GM23248 (cell line): ENCODE results near the gene CELF6. TPM values are rescaled to one million over a fixed set of nuclear protein-coding genes. Genes with fewer than 3 reads are reported as not detected.

Source experiments
- DNase-seq: peaks from one replicate; pipeline ENCODE4 v3.0.0-alpha.2; 2015
- H2AFZ ChIP-seq: fragments of 200-600 bp; sonication (generic); 2 replicates; pipeline ENCODE4 v1.6.1; 2016; ENCODE audit warnings: antibody characterized with exemption
- H3F3A ChIP-seq: fragments of 200-600 bp; sonication (generic); 2 replicates; pipeline ENCODE4 v1.6.1; 2016; ENCODE audit warnings: mild to moderate bottlenecking, antibody characterized with exemption, mixed run types; ENCODE audit not compliant: insufficient read depth
- H3K27ac ChIP-seq: fragments of 200-600 bp; sonication (generic); 2 replicates; pipeline ENCODE4 v1.5.1; 2016; ENCODE audit warnings: mild to moderate bottlenecking
- H3K27me3 ChIP-seq: fragments of 200-600 bp; sonication (generic); replicated peaks from 2 replicates; pipeline ENCODE4 v1.6.1; 2016; ENCODE audit warnings: mild to moderate bottlenecking; ENCODE audit not compliant: insufficient read depth
- H3K36me3 ChIP-seq: fragments of 200-600 bp; sonication (generic); 2 replicates; pipeline ENCODE4 v1.6.1; 2016; ENCODE audit warnings: low read depth, mild to moderate bottlenecking
- H3K4me1 ChIP-seq: fragments of 200-600 bp; sonication (generic); 2 replicates; pipeline ENCODE4 v1.6.1; 2016; ENCODE audit warnings: mild to moderate bottlenecking; ENCODE audit not compliant: insufficient read depth
- H3K4me2 ChIP-seq: fragments of 200-600 bp; sonication (generic); one replicate; pipeline ENCODE4 v1.6.1; 2016; ENCODE audit warnings: mild to moderate bottlenecking; ENCODE audit not compliant: unreplicated experiment
- H3K4me3 ChIP-seq: fragments of 200-600 bp; sonication (generic); 2 replicates; pipeline ENCODE4 v1.5.1; 2016; ENCODE audit warnings: mild to moderate bottlenecking
- H3K79me2 ChIP-seq: fragments of 200-600 bp; sonication (generic); 2 replicates; pipeline ENCODE4 v1.6.1; 2016; ENCODE audit warnings: mild to moderate bottlenecking; ENCODE audit not compliant: insufficient read depth
- H3K9ac ChIP-seq: fragments of 200-600 bp; sonication (generic); 2 replicates; pipeline ENCODE4 v1.6.1; 2016; ENCODE audit warnings: mild to moderate bottlenecking
- H3K9me2 ChIP-seq: fragments of 200-600 bp; sonication (generic); 2 replicates; pipeline ENCODE4 v1.6.1; 2016; ENCODE audit warnings: mixed run types, mild to moderate bottlenecking, moderate library complexity; ENCODE audit not compliant: insufficient read depth
- H3K9me3 ChIP-seq: fragments of 200-600 bp; sonication (generic); one replicate; pipeline ENCODE4 v1.6.1; 2017; ENCODE audit warnings: low read depth
- H4K20me1 ChIP-seq: fragments of 200-600 bp; sonication (generic); 2 replicates; pipeline ENCODE4 v1.6.0; 2016; ENCODE audit not compliant: insufficient read depth
- EZH2 ChIP-seq: fragments of 200-600 bp; sonication (generic); IDR thresholded peaks from 2 replicates; pipeline ENCODE4 v1.6.1; 2018; ENCODE audit warnings: antibody characterized with exemption, mild to moderate bottlenecking; ENCODE audit not compliant: insufficient read depth, poor library complexity, severe bottlenecking
- EZH2phosphoT487 ChIP-seq: fragments of 200-600 bp; sonication (generic); IDR thresholded peaks from 2 replicates; pipeline ENCODE4 v1.6.1; 2018; ENCODE audit warnings: antibody characterized with exemption, moderate library complexity, mild to moderate bottlenecking, low read depth; ENCODE audit not compliant: insufficient read depth
- WGBS, 2 experiments: methylation state at CpG; one replicate each; pipeline ENCODE4 v1.1.6; 2015 to 2017; ENCODE audit warnings: low lambda C conversion rate in 2 of 2, low coverage in 1 of 2; ENCODE audit errors: missing lambda C conversion rate in 2 of 2; 5-methylcytosine and 5-hydroxymethylcytosine counted together
- in situ Hi-C: fragments of 300-500 bp; cut with MboI; formaldehyde crosslinking; loops from 2 replicates; pipeline ENCODE4 v1.15.0; 2020
- polyA plus RNA-seq: library from polyadenylated mRNA; unstranded; fragments of >200 nt; fragmentation: Nextera tagmentation; extraction: Ambion mirVana; gene quantifications from 2 replicates; pipeline ENCODE4 v1.2.1, GENCODE V29; 2016
- total RNA-seq: library from RNA; depleted of rRNA; stranded (reverse); fragments of >200 nt; shearing (Covaris generic); gene quantifications from 2 replicates; pipeline ENCODE4 v1.2.3, GENCODE V29; 2014

Gene CELF6
- total and polyA plus RNA-seq, 2 experiments from 2014 or later: 0.08 to 0.22 TPM

DNA sequence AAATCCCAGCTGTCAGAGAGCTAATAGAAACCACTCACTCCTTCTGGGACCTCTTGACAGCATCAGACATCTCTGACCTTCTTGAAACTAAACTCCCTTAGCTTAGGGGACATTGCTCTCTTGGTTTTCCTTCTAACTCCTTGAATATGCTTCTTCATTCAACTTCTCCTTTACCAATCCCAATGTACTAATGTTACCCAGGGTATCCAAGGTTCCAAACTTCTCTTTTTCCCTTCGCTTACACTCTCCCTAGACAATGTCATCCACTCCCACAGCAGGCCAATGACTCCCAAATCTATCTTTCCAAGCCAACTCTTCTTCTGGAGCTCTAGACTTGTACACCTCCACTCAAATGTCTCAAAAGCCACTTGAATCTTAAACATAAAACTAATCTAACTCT lies 41.2 kb upstream of the CELF6 start:
- Histone ChIP-seq H3K4me2 (no peak overlapping the region), H3K27ac (no peak overlapping the region), H3K36me3 (no peaks in the 10 kb centered on the region), H2AFZ (no peak overlapping the region), H3K4me3 (no peak overlapping the region), H3K4me1 (peaks cover 18% of the 10 kb centered on the region), H3K9me3 (no peaks in the 10 kb centered on the region), H3K27me3 (no peaks in the 10 kb centered on the region), H3K9me2 (no peaks in the 10 kb centered on the region), H4K20me1 (no peaks in the 10 kb centered on the region), H3F3A (peaks cover 22% of the 10 kb centered on the region), H3K9ac (no peak overlapping the region), H3K79me2 (peaks cover 62% of the 10 kb centered on the region)
- DNase-seq: no peak
- in situ Hi-C loops: no loop called here
- TF ChIP-seq EZH2phosphoT487 (no peak), EZH2 (no peak)
- WGBS, 2 experiments: 97 to 100% methylated on average over 1 of the region's 1 CpG

- Histone ChIP-seq H3K4me3 (peak overlapping the region; percentile 46), H3K27ac (peak overlapping the region; percentile 75)
- WGBS, 2 experiments: 4% methylated on average over 7 of the region's 7 CpGs
Measured at GRCh38 chr15:72358650-72359171, 38.8 kb upstream of the CELF6 start.

DNA sequence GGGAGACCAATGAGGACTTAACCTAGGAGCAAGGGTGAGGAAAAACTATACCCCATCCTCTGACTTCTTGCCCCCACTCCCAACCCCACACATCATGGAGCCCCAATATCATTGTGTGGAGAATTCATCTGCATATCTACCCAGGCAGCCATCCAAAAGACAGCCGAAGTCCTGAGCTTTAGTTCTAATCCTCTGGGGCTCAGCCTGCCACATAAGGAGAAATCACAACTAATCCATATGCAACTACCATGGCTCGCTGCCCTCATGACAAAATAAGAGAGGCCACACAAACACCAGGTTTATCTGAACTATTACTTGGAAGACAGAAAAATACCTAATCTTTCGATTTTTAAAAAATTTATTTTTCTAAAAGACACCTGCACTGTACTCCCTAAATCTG lies 38.2 kb upstream of the CELF6 start:
- no peaks in the 10 kb centered on the region for H4K20me1 ChIP-seq
- in situ Hi-C loops: no loop called here
- peak; percentile 6 for DNase-seq

More at GRCh38 chr15:72358650-72359171, 38.8 kb upstream of the CELF6 start:
- Histone ChIP-seq H3K9ac (peak overlapping the region; percentile 53), H4K20me1 (no peaks in the 10 kb centered on the region), H2AFZ (peak overlapping the region; percentile 39; the same call in 1 of the 2 replicates), H3K4me2 (peak overlapping the region; percentile 69), H3K9me3 (no peaks in the 10 kb centered on the region), H3K79me2 (peaks cover 55% of the 10 kb centered on the region), H3F3A (peaks cover 24% of the 10 kb centered on the region), H3K27me3 (no peaks in the 10 kb centered on the region), H3K9me2 (no peaks in the 10 kb centered on the region), H3K4me1 (peaks cover 18% of the 10 kb centered on the region), H3K36me3 (no peaks in the 10 kb centered on the region)
- in situ Hi-C loops: no loop called here
- no peak for TF ChIP-seq EZH2phosphoT487
- TF ChIP-seq EZH2: no peak
- DNase-seq: peak; percentile 97

GRCh38 chr15:72354496-72354895 lies 34.5 kb upstream of the CELF6 start:
- H3K4me3 ChIP-seq: no peak overlapping the region
- H3K4me2 ChIP-seq: no peak overlapping the region
- H3K36me3 ChIP-seq: peaks cover 13% of the 10 kb centered on the region; the same call in 1 of the 2 replicates
- TF ChIP-seq EZH2 (no peak), EZH2phosphoT487 (no peak)
- no peak overlapping the region for H3K9ac ChIP-seq
- no peaks in the 10 kb centered on the region for H3K27me3 ChIP-seq
- in situ Hi-C loops: no loop called here
- no peak for DNase-seq
- no peak overlapping the region for H2AFZ ChIP-seq
- no peaks in the 10 kb centered on the region for H3K9me2 ChIP-seq
- H3F3A ChIP-seq: peaks cover 23% of the 10 kb centered on the region
- H3K9me3 ChIP-seq: no peaks in the 10 kb centered on the region
- no peak overlapping the region for H3K27ac ChIP-seq
- H4K20me1 ChIP-seq: no peaks in the 10 kb centered on the region
- WGBS, 2 experiments: 100% methylated on average over 1 of the region's 1 CpG
- H3K79me2 ChIP-seq: peaks cover 19% of the 10 kb centered on the region
- peaks cover 26% of the 10 kb centered on the region for H3K4me1 ChIP-seq

More for the DNA sequence above, 38.2 kb upstream of the CELF6 start:
- 79 to 83% methylated on average over 3 of the region's 3 CpGs for WGBS, 2 experiments
- TF ChIP-seq EZH2: no peak
- no peak for TF ChIP-seq EZH2phosphoT487
- H3K27me3 ChIP-seq: no peaks in the 10 kb centered on the region
- H3K4me2 ChIP-seq: peak overlapping the region; percentile 69
- H3F3A ChIP-seq: peaks cover 30% of the 10 kb centered on the region
- peak overlapping the region; percentile 46 for H3K4me3 ChIP-seq
- peaks cover 23% of the 10 kb centered on the region for H3K4me1 ChIP-seq
- peak overlapping the region; percentile 51; the same call in 1 of the 2 replicates for H3K9ac ChIP-seq
- peak overlapping the region; percentile 75 for H3K27ac ChIP-seq
- no peaks in the 10 kb centered on the region for H3K9me3 ChIP-seq
- no peaks in the 10 kb centered on the region for H3K9me2 ChIP-seq
- no peaks in the 10 kb centered on the region for H3K36me3 ChIP-seq
- H2AFZ ChIP-seq: no peak overlapping the region
- H3K79me2 ChIP-seq: peaks cover 52% of the 10 kb centered on the region

- Histone ChIP-seq H3K4me2 (no peak overlapping the region), H3K79me2 (peaks cover 19% of the 10 kb centered on the region), H4K20me1 (no peaks in the 10 kb centered on the region), H3K9me3 (no peaks in the 10 kb centered on the region), H3K4me3 (no peak overlapping the region), H3K9me2 (no peaks in the 10 kb centered on the region), H2AFZ (no peak overlapping the region), H3K4me1 (peaks cover 13% of the 10 kb centered on the region), H3K9ac (no peak overlapping the region), H3K27me3 (no peaks in the 10 kb centered on the region), H3K36me3 (peaks cover 13% of the 10 kb centered on the region; the same call in 1 of the 2 replicates), H3K27ac (no peak overlapping the region), H3F3A (peaks cover 13% of the 10 kb centered on the region)
- peak; percentile 54 for DNase-seq
- WGBS, 2 experiments: 81 to 87% methylated on average over 2 of the region's 2 CpGs
- in situ Hi-C loops: no loop called here
- TF ChIP-seq EZH2phosphoT487: no peak
- no peak for TF ChIP-seq EZH2
Measured at GRCh38 chr15:72353266-72353665, 33.3 kb upstream of the CELF6 start.
